ENCODE data around the gene SEZ6.

- TF ChIP-seq CTCF (IDR thresholded peaks at IDR 0.05) (no peak), POLR2A (IDR thresholded peaks at IDR 0.05) (no peak), POLR2AphosphoS5 (IDR thresholded peaks at IDR 0.05) (no peak)
These were observed 61.5 kb downstream of the SEZ6 start for GRCh38 chr17:28944343-28944742.

Data from breast epithelium (tissue), 3 donors.